PC-9 (cell line): ENCODE measurements around the gene NDUFB11. TPM values are rescaled to one million over a fixed set of nuclear protein-coding genes. Genes with fewer than 3 reads are reported as not detected.

Experiments
- BruUV-seq: library from RNA; stranded (reverse); fragments of 400-500 nt; replicated peaks from 2 replicates; lab custom pipeline; 2021; lab: Mats Ljungman, UMichigan
- CTCF ChIA-PET: fragments of 300-600 bp; sonication (Branson Sonifier 250); formaldehyde crosslinking; loops from one replicate; lab custom pipeline; 2022; ENCODE audit warnings: antibody characterized with exemption; lab: Charles Lee
- POLR2A ChIA-PET: fragments of 300-600 bp; sonication (Branson Sonifier 250); formaldehyde crosslinking; loops from one replicate; lab custom pipeline; 2022; ENCODE audit warnings: antibody characterized with exemption; ENCODE audit not compliant: unreplicated experiment; lab: Charles Lee
- DNase-seq, 2 experiments: peaks; one replicate each; pipeline versions ENCODE4 v3.0.0 to v3.0.0-alpha.2; 2015 to 2022; ENCODE audit warnings: mixed read lengths in 1 of 2
- H2AFZ ChIP-seq: fragments of 200-600 bp; sonication (generic); 2 replicates; pipeline ENCODE4 v1.8.1; 2017; ENCODE audit warnings: antibody characterized with exemption
- H3F3A ChIP-seq: fragments of 200-600 bp; sonication (generic); 2 replicates; pipeline ENCODE4 v1.8.1; 2017; ENCODE audit warnings: antibody characterized with exemption, mild to moderate bottlenecking, low read depth; ENCODE audit not compliant: insufficient read depth
- H3K27ac ChIP-seq: fragments of 200-600 bp; sonication (generic); 2 replicates; pipeline ENCODE4 v1.6.1; 2016; ENCODE audit warnings: mixed run types
- H3K27me3 ChIP-seq: fragments of 200-600 bp; sonication (generic); 2 replicates; pipeline ENCODE4 v1.6.1; 2016; ENCODE audit warnings: low read depth, mixed run types; ENCODE audit not compliant: insufficient read depth
- H3K36me3 ChIP-seq: fragments of 200-600 bp; sonication (generic); 2 replicates; pipeline ENCODE4 v1.6.1; 2016; ENCODE audit warnings: low read depth, mixed run types
- H3K4me1 ChIP-seq: fragments of 200-600 bp; sonication (generic); replicated peaks from 2 replicates; pipeline ENCODE4 v1.6.1; 2016; ENCODE audit warnings: mixed run types; ENCODE audit not compliant: insufficient read depth
- H3K4me2 ChIP-seq: fragments of 200-600 bp; sonication (generic); 2 replicates; pipeline ENCODE4 v1.6.1; 2017; ENCODE audit warnings: mixed run types
- H3K4me3 ChIP-seq: fragments of 200-600 bp; sonication (generic); 2 replicates; pipeline ENCODE4 v1.6.1; 2016; ENCODE audit warnings: mixed run types
- H3K79me2 ChIP-seq: fragments of 200-600 bp; sonication (generic); 2 replicates; pipeline ENCODE4 v1.6.1; 2017; ENCODE audit warnings: low read depth, mixed run types
- H3K9me2 ChIP-seq: fragments of 200-600 bp; sonication (generic); 2 replicates; pipeline ENCODE4 v1.8.1; 2017; ENCODE audit warnings: mild to moderate bottlenecking; ENCODE audit not compliant: insufficient read depth
- H3K9me3 ChIP-seq: fragments of 200-600 bp; sonication (generic); 2 replicates; pipeline ENCODE4 v1.8.1; 2016; ENCODE audit warnings: low read depth; ENCODE audit not compliant: insufficient read depth
- H4K20me1 ChIP-seq: fragments of 200-600 bp; sonication (generic); 2 replicates; pipeline ENCODE4 v1.8.1; 2017; ENCODE audit not compliant: insufficient read depth
- EZH2 ChIP-seq: fragments of 200-600 bp; sonication (generic); IDR thresholded peaks from 2 replicates; pipeline ENCODE4 v1.8.0; 2017; ENCODE audit warnings: antibody characterized with exemption, low read depth
- intact Hi-C: fragments of 100-400 bp; cut with micrococcal nuclease; formaldehyde crosslinking; loops from one replicate; pipeline ENCODE4 v1.10.0; 2022; ENCODE audit not compliant: unreplicated experiment
- total RNA-seq: library from RNA; stranded (reverse); gene quantifications from 2 replicates; pipeline ENCODE4 v1.2.3, GENCODE V29; 2021
- TF ChIP-seq, protein P1 (sequence below): fragments of 200-600 bp; sonication (generic); conservative IDR thresholded peaks from 2 replicates; pipeline ENCODE4 v1.6.1; 2017; ENCODE audit warnings: mixed run types, antibody characterized with exemption, mild to moderate bottlenecking, moderate library complexity

Gene NDUFB11
- total RNA-seq, 1 experiment from 2014 or later, result 58.2 TPM

DNA sequence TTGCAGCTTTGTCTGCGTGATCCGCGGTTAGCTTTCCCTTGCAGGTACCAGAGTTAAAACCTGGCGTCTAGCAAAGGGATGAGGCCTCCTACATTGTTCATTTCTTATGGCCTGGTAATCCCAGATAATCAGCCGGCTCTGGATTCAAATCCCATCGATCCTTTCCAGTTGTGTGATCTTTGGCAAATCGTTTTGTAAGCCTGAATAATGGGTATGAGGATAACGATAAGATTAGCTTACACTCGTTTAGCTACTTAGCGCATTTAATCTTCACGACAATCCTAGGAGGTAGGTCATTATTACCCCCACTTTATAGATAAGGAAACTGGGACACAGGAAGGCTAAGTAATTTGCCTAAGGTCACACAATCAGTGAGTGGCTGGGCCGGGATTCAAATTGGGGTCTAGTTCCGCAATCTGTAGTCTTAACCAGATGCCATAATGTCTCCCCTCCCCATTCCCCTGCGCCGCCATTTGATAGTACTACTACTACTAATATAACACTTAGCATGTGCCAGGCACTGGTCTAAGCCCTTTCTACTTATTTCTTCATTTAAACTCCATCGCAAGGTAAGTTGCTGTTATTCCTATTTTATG is 47.4 kb upstream of the NDUFB11 start:
- no peak for TF ChIP-seq EZH2
- TF ChIP-seq, protein P1, sequence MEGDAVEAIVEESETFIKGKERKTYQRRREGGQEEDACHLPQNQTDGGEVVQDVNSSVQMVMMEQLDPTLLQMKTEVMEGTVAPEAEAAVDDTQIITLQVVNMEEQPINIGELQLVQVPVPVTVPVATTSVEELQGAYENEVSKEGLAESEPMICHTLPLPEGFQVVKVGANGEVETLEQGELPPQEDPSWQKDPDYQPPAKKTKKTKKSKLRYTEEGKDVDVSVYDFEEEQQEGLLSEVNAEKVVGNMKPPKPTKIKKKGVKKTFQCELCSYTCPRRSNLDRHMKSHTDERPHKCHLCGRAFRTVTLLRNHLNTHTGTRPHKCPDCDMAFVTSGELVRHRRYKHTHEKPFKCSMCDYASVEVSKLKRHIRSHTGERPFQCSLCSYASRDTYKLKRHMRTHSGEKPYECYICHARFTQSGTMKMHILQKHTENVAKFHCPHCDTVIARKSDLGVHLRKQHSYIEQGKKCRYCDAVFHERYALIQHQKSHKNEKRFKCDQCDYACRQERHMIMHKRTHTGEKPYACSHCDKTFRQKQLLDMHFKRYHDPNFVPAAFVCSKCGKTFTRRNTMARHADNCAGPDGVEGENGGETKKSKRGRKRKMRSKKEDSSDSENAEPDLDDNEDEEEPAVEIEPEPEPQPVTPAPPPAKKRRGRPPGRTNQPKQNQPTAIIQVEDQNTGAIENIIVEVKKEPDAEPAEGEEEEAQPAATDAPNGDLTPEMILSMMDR, result no peak
- Histone ChIP-seq H3K27ac (no peak overlapping the region), H3K9me2 (no peaks in the 10 kb centered on the region), H3K79me2 (peaks cover 31% of the 10 kb centered on the region), H3K9me3 (no peaks in the 10 kb centered on the region), H3K4me3 (peak overlapping the region; percentile 59; the same call in 1 of the 2 replicates), H3K4me2 (peak overlapping the region; percentile 69), H3K27me3 (no peaks in the 10 kb centered on the region), H3F3A (peaks cover 3% of the 10 kb centered on the region; the same call in 1 of the 2 replicates), H3K4me1 (no peaks in the 10 kb centered on the region), H4K20me1 (no peaks in the 10 kb centered on the region), H2AFZ (no peak overlapping the region), H3K36me3 (no peaks in the 10 kb centered on the region)
- no peak for DNase-seq
- BruUV-seq, result no TSS peak
- POLR2A ChIA-PET, result no interaction called here
- intact Hi-C loops, result loop anchor here (5.0 to 10.0 kb wide), 3 partner anchors 170 to 463 kb away; partner anchors contain the start of genes ELK1 and UXT
- CTCF ChIA-PET, result interaction anchor here (0.5 kb wide), 1 partner anchor 333 kb away, joined by 3 read pairs; no protein-coding TSS in a partner anchor

DNA sequence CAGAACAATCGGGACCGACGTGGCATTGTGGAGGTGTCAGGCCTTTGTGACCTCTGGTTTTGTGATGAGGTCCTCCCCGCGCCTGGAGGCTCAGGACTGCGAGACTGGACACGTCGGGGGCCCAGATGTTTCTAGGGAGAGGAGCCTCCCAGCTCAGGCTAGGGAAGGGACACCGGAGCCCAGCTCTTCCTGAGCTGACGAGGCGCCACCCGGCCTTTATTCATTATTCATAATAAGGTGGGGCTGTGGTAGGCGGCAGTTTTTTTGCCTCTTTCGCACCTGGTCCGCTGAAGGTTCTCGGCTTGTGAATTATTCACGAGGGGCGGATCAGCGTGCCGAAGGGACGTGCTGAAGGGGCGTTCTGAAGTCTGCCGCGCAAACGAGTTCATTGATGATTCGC is 46.8 kb upstream of the NDUFB11 start:
- BruUV-seq, result no TSS peak
- Histone ChIP-seq H3K9me2 (no peaks in the 10 kb centered on the region), H3K36me3 (no peaks in the 10 kb centered on the region), H3K9me3 (no peaks in the 10 kb centered on the region), H2AFZ (peak overlapping the region; percentile 76; the same call in 1 of the 2 replicates), H3K4me2 (peak overlapping the region; percentile 69), H3K27me3 (no peaks in the 10 kb centered on the region), H3K4me1 (no peaks in the 10 kb centered on the region), H3F3A (peaks cover 3% of the 10 kb centered on the region; the same call in 1 of the 2 replicates), H3K4me3 (peak overlapping the region; percentile 59), H3K27ac (no peak overlapping the region), H3K79me2 (peaks cover 26% of the 10 kb centered on the region), H4K20me1 (no peaks in the 10 kb centered on the region)
- intact Hi-C loops, result loop anchor here (5.0 to 10.0 kb wide), 3 partner anchors 171 to 463 kb away; partner anchors contain the start of genes ELK1 and UXT
- CTCF ChIA-PET, result no interaction called here
- POLR2A ChIA-PET, result interaction anchor here (0.6 kb wide), 1 partner anchor 231 kb away, joined by 4 read pairs; no protein-coding TSS in a partner anchor
- no peak for TF ChIP-seq EZH2
- TF ChIP-seq, protein P1, result no peak
- DNase-seq, result peak in 1 of 2 experiments; percentile 11

DNA sequence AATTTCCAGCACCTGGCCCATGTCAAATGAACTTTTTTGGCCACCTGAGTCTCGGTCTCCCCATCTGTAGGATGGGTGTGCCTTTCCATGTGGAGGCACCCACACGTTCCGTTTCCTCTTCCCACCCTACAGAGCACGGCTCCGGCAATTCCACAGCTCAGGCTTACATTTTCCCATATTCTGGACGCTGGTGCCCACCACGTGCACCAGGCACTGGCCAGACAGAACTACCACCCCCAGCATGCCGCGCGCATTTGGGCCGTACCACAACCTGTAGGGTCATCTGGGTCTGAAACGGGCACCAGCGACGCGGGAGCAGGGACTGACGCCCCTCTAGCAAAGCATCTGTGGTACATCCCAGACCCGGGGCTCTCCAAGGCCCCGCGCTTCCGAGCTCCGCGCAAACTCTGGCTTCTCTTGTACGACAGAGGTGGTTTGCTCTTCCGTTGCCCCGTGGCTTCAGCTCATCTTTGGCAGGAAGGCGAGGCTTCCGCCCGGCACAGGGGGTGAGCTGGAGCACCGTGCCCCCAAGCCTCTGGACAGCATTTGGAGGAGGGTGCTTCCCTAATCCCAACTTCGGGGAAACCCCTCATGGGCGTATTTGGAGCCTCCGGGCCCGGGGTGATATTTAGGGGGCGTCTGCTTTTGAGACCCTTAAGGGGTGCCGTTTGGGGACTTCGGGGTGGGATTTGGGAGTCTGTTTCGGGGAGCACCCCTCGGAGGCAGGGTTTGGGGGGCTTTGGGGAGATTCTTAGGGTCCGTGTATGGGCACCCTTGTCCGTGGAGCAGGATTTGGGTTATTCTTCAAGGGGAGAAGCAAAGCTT is 46.2 kb upstream of the NDUFB11 start:
- peak; percentile 67 to 69 for DNase-seq
- Histone ChIP-seq H2AFZ (peak overlapping the region; percentile 76; the same call in 1 of the 2 replicates), H3K27me3 (no peaks in the 10 kb centered on the region), H3K9me3 (no peaks in the 10 kb centered on the region), H3K27ac (no peak overlapping the region), H3K4me3 (peak overlapping the region; percentile 59), H3K4me1 (no peaks in the 10 kb centered on the region), H4K20me1 (no peaks in the 10 kb centered on the region), H3K79me2 (peaks cover 19% of the 10 kb centered on the region), H3K4me2 (peak overlapping the region; percentile 69), H3K36me3 (no peaks in the 10 kb centered on the region), H3F3A (peaks cover 3% of the 10 kb centered on the region; the same call in 1 of the 2 replicates), H3K9me2 (no peaks in the 10 kb centered on the region)
- intact Hi-C loops, result loop anchor here (5.0 to 10.0 kb wide), 3 partner anchors 172 to 464 kb away; partner anchors contain the start of genes ELK1 and UXT
- no peak for TF ChIP-seq EZH2
- TF ChIP-seq, protein P1, result no peak
- no TSS peak for BruUV-seq
- POLR2A ChIA-PET, result interaction anchor here (0.6 kb wide), 1 partner anchor 231 kb away, joined by 4 read pairs; no protein-coding TSS in a partner anchor
- CTCF ChIA-PET, result no interaction called here
